Peyer's patch (tissue), 4 donors: ENCODE results near the gene CALU. TPM values are rescaled to one million over a fixed set of nuclear protein-coding genes. Genes with fewer than 3 reads are reported as not detected.

ENCODE experiments used
- DNase-seq, 3 donors: peaks; one replicate each; pipeline ENCODE4 v3.0.0-alpha.2; 2017 to 2019
- H3K27ac ChIP-seq, 4 donors: fragments of 200-600 bp; sonication (generic); one replicate each; pipeline ENCODE4 v1.5.1; 2016 to 2019
- H3K27me3 ChIP-seq, 2 donors: fragments of 200-600 bp; sonication (generic); one replicate each; pipeline ENCODE4 v1.5.1; 2019
- H3K36me3 ChIP-seq, 3 donors: fragments of 200-600 bp; sonication (generic); one replicate each; pipeline ENCODE4 v1.5.1; 2016 to 2019
- H3K4me1 ChIP-seq, 4 donors: fragments of 200-600 bp; sonication (generic); one replicate each; pipeline ENCODE4 v1.5.1; 2016 to 2019
- H3K4me3 ChIP-seq, 4 donors: fragments of 200-600 bp; sonication (generic); 1 replicate in 3 of 4; 2 replicates in 1 of 4; pipeline ENCODE4 v1.5.1; 2016 to 2019; ENCODE audit warnings: mild to moderate bottlenecking in 1 of 4
- H3K9me3 ChIP-seq, 4 donors: fragments of 200-600 bp; sonication (generic); one replicate each; pipeline ENCODE4 v1.5.1; 2016 to 2019; ENCODE audit warnings: mild to moderate bottlenecking in 1 of 4
- POLR2A ChIP-seq, 2 donors: fragments of 450-650 bp; IDR thresholded peaks; one replicate each; pipeline ENCODE4 v1.5.1; 2017; ENCODE audit warnings: antibody characterized with exemption in 2 of 2, mild to moderate bottlenecking in 2 of 2, moderate library complexity in 2 of 2
- total RNA-seq, 4 donors: library from RNA; depleted of rRNA; stranded (reverse); fragments of >200 nt; gene quantifications; one replicate each; pipeline ENCODE4 v1.1.0, GENCODE V29; 2016
- TF ChIP-seq, protein P1 (sequence below), 6 experiments: fragments of 450-650 bp in 4 of 6; fragments of 200-600 bp in 2 of 6; sonication (generic) in 1 of 6; IDR thresholded peaks; one replicate each; pipeline ENCODE4 v1.5.1; 2017 to 2019; ENCODE audit warnings: antibody characterized with exemption in 6 of 6, mild to moderate bottlenecking in 3 of 6, moderate library complexity in 1 of 6

Gene CALU
- total RNA-seq, 4 donors from 2014 or later: 21.6 to 42.1 (median 27.6) TPM

DNA sequence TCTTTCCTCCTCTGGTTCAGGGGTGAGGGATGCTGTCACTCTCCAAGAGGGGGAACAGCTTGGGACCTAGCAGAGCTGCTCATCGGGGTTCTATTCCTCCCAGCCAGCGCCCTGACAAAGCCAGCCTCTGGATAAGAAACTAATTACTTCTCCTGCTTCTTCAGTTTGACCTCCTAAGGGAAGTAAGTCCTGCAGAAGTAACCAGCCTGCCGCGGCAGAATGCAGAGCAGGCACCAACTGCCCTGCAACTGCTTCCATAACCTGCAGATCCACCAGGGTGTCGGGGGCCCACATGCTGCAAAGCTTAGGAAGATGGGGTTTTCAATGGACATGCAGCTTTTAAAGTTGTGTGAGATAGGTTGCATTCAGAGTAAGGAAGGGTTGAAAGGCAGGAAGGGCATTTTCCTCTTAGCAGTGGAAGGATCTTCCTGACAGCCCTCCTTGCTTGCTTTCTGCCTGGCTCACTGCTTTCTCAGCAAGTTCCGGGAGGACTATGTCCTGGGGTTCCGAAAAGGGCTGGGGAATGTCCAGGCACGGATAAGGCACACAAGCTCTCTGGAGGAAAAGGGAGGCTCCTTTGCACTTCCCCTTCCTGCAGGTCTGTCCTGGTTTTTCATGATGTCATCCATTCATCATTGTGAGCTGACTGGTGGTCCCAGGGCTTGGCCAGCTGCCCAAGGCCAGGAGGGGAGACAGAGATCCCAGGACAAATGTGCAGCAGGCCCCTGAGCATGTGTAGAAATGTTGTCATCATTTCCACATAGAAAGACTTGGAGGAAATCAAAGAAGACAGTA lies 24.3 kb upstream of the CALU start:
- H3K27me3 ChIP-seq: no peaks in the 10 kb centered on the region
- no peak overlapping the region for H3K27ac ChIP-seq
- no peak for DNase-seq
- no peak for TF ChIP-seq POLR2A (IDR thresholded peaks at IDR 0.05)
- TF ChIP-seq, protein P1, sequence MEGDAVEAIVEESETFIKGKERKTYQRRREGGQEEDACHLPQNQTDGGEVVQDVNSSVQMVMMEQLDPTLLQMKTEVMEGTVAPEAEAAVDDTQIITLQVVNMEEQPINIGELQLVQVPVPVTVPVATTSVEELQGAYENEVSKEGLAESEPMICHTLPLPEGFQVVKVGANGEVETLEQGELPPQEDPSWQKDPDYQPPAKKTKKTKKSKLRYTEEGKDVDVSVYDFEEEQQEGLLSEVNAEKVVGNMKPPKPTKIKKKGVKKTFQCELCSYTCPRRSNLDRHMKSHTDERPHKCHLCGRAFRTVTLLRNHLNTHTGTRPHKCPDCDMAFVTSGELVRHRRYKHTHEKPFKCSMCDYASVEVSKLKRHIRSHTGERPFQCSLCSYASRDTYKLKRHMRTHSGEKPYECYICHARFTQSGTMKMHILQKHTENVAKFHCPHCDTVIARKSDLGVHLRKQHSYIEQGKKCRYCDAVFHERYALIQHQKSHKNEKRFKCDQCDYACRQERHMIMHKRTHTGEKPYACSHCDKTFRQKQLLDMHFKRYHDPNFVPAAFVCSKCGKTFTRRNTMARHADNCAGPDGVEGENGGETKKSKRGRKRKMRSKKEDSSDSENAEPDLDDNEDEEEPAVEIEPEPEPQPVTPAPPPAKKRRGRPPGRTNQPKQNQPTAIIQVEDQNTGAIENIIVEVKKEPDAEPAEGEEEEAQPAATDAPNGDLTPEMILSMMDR (IDR thresholded peaks at IDR 0.05): no peak
- no peak overlapping the region for H3K4me3 ChIP-seq
- no peaks in the 10 kb centered on the region for H3K9me3 ChIP-seq
- no peaks in the 10 kb centered on the region for H3K4me1 ChIP-seq
- no peaks in the 10 kb centered on the region for H3K36me3 ChIP-seq

DNA sequence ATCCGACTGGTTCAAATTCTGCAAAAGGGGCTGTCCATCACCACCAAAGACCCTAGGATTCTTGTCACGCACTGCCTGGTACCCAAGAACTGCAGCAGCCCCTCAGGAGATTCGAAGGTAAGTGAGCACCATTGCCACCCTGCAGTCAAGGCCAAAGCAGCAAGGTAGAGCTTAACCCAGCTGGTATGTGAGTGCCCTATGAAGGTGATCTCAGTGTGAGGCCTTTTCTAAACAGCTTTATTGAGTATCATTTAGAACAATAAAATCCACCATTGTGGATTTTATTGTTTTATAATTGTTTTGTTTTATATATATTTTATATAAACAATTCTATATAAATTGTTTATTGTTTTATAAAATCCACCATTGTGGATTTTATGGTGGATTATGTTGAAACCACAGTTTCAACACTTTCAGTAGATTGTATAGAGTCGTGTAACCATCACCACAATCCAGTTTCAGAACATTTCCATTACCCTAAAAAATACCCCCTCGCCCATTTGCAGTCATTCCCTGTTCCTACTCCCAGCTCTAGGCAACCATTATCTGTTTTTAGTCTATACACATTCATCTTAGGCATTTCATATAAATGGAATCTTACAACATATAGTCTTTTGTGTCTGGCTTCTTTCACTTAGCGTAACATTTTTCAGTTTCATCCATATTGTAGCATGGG lies 20.1 kb upstream of the CALU start:
- no peak overlapping the region for H3K4me3 ChIP-seq
- DNase-seq: no peak
- H3K27ac ChIP-seq: no peak overlapping the region
- no peaks in the 10 kb centered on the region for H3K9me3 ChIP-seq
- H3K4me1 ChIP-seq: no peaks in the 10 kb centered on the region
- H3K27me3 ChIP-seq: no peaks in the 10 kb centered on the region
- H3K36me3 ChIP-seq: no peaks in the 10 kb centered on the region
- no peak for TF ChIP-seq POLR2A (IDR thresholded peaks at IDR 0.05)
- TF ChIP-seq, protein P1 (IDR thresholded peaks at IDR 0.05): no peak

DNA sequence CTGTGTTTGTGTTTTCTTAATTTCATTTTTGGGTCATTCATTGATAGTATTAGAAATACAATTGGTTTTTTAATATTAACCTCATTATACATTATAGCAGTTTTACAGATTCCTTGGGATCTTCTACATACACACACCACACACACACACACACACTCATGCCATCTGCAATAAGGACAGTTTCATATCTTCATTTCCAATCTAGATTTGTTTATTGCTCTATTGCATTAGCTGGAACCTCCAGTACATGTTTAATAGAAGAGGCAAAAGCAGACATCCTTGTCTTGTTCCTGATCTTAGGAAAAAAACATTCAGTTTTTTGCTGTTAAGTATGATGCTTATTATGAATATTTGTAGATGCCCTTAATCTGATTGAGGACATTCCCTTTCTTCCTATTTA lies 17.8 kb upstream of the CALU start:
- TF ChIP-seq POLR2A (IDR thresholded peaks at IDR 0.05): no peak
- TF ChIP-seq, protein P1 (IDR thresholded peaks at IDR 0.05): no peak

DNA sequence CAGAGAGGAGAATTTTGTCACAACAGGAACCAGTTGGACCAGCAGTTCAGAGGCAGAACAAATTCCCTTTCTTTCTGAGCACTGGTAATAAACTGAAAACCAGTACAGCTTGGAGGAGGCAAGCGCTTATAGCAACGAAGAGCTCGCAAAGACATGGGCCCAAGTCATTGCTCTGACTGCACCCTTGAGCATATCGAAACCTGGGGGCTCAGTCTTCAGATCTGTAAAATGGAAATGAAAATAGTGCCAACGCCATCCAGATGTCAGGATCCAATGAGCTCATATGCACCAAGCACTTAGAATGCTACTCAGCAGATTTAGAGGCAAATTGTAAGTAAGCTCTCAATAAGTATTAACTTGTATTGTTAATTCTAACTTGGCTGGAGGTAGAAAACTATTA lies 14.4 kb upstream of the CALU start:
- Histone ChIP-seq H3K4me3 (no peak overlapping the region), H3K9me3 (no peaks in the 10 kb centered on the region), H3K36me3 (no peaks in the 10 kb centered on the region), H3K4me1 (no peaks in the 10 kb centered on the region), H3K27ac (no peak overlapping the region), H3K27me3 (no peaks in the 10 kb centered on the region)
- DNase-seq: no peak
- TF ChIP-seq, protein P1 (IDR thresholded peaks at IDR 0.05): no peak
- no peak for TF ChIP-seq POLR2A (IDR thresholded peaks at IDR 0.05)

More for the DNA sequence above, 17.8 kb upstream of the CALU start:
- Histone ChIP-seq H3K27me3 (no peaks in the 10 kb centered on the region), H3K27ac (no peak overlapping the region), H3K4me1 (no peaks in the 10 kb centered on the region), H3K9me3 (no peaks in the 10 kb centered on the region), H3K4me3 (no peak overlapping the region), H3K36me3 (no peaks in the 10 kb centered on the region)
- no peak for DNase-seq

DNA sequence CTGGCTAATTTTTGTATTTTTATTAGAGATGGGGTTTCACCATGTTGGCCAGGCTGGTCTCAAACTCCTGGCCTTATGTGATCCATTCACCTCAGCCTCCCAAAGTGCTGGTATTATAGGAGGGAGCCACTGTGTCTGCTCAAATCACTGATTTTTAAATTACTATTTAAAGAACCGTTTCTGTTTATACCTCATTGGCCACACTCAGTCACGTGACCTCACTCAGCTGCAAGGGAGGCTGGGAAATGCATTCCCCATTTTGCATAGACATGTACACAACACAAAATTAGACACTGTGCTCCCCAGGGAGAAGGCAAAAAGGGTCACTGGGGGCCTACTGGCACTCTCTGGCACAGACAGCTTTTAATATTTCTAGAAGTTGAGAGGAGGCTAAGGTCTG lies 13.6 kb upstream of the CALU start:
- H3K36me3 ChIP-seq: no peaks in the 10 kb centered on the region
- TF ChIP-seq, protein P1 (IDR thresholded peaks at IDR 0.05): no peak
- TF ChIP-seq POLR2A (IDR thresholded peaks at IDR 0.05): no peak
- no peaks in the 10 kb centered on the region for H3K4me1 ChIP-seq
- no peaks in the 10 kb centered on the region for H3K27me3 ChIP-seq
- H3K27ac ChIP-seq: no peak overlapping the region
- no peak overlapping the region for H3K4me3 ChIP-seq
- DNase-seq: no peak
- no peaks in the 10 kb centered on the region for H3K9me3 ChIP-seq
